H9 (cell line): ENCODE measurements around the gene SOCS6. TPM values are rescaled to one million over a fixed set of nuclear protein-coding genes. Genes with fewer than 3 reads are reported as not detected.
"Not testable (repeated sequence)": the region's sequence is repeated elsewhere in the genome, so short reads cannot be mapped to it uniquely, and the experiment has no call there.

ENCODE experiments used
- DNase-seq: peaks from one replicate; pipeline ENCODE4 v3.0.0-alpha.2; 2017
- H2AFZ ChIP-seq: one replicate; pipeline ENCODE4 v1.6.1; 2013; ENCODE audit warnings: mild to moderate bottlenecking, low read length, control low read depth, moderate library complexity
- H2AK5ac ChIP-seq: 2 replicates; pipeline ENCODE4 v1.6.1; 2013; ENCODE audit warnings: low read length, control low read depth, mixed read lengths; ENCODE audit not compliant: insufficient read length
- H2BK120ac ChIP-seq: one replicate; pipeline ENCODE4 v1.6.1; 2013; ENCODE audit warnings: low read depth, mild to moderate bottlenecking, low read length, control low read depth, inconsistent platforms; ENCODE audit not compliant: poor library complexity, severe bottlenecking
- H2BK12ac ChIP-seq: 2 replicates; pipeline ENCODE4 v1.6.1; 2013; ENCODE audit warnings: low read length, control low read depth, mixed read lengths, low read depth; ENCODE audit not compliant: insufficient read length
- H2BK15ac ChIP-seq: 2 replicates; pipeline ENCODE4 v1.6.1; 2013; ENCODE audit warnings: low read depth, low read length, control low read depth
- H2BK20ac ChIP-seq: one replicate; pipeline ENCODE4 v1.6.1; 2013; ENCODE audit warnings: low read depth, mild to moderate bottlenecking, low read length, control low read depth, inconsistent platforms; ENCODE audit not compliant: poor library complexity, severe bottlenecking
- H2BK5ac ChIP-seq: 2 replicates; pipeline ENCODE4 v1.6.1; 2013; ENCODE audit warnings: low read length, control low read depth, mixed read lengths; ENCODE audit not compliant: insufficient read length
- H3K14ac ChIP-seq: 2 replicates; pipeline ENCODE4 v1.6.1; 2013; ENCODE audit warnings: low read length, control low read depth; ENCODE audit not compliant: insufficient read depth
- H3K18ac ChIP-seq: 2 replicates; pipeline ENCODE4 v1.6.1; 2013; ENCODE audit warnings: low read depth, mild to moderate bottlenecking, mixed read lengths, low read length, control low read depth; ENCODE audit not compliant: insufficient read length
- H3K23ac ChIP-seq: 2 replicates; pipeline ENCODE4 v1.6.1; 2013; ENCODE audit warnings: low read length, control low read depth, mixed read lengths, low read depth; ENCODE audit not compliant: insufficient read length
- H3K23me2 ChIP-seq: 2 replicates; pipeline ENCODE4 v1.6.1; 2013; ENCODE audit warnings: low read depth, mild to moderate bottlenecking, mixed read lengths, low read length, control low read depth; ENCODE audit not compliant: insufficient read length, poor library complexity, severe bottlenecking
- H3K27ac ChIP-seq: 2 replicates; pipeline ENCODE4 v1.5.1; 2013; ENCODE audit warnings: low read length, control low read depth, mixed read lengths, low read depth; ENCODE audit not compliant: insufficient read length
- H3K27me3 ChIP-seq: 2 replicates; pipeline ENCODE4 v1.6.1; 2013; ENCODE audit warnings: low read length, control low read depth, inconsistent platforms; ENCODE audit not compliant: insufficient read depth
- H3K4ac ChIP-seq: 2 replicates; pipeline ENCODE4 v1.6.1; 2013; ENCODE audit warnings: low read depth, mild to moderate bottlenecking, control low read depth, inconsistent platforms, low read length, moderate library complexity
- H3K4me1 ChIP-seq: 2 replicates; pipeline ENCODE4 v1.6.1; 2013; ENCODE audit warnings: low read length, control low read depth, inconsistent platforms; ENCODE audit not compliant: insufficient read depth
- H3K4me2 ChIP-seq: 2 replicates; pipeline ENCODE4 v1.6.1; 2013; ENCODE audit warnings: low read length, control low read depth, mixed read lengths; ENCODE audit not compliant: insufficient read length, insufficient read depth
- H3K56ac ChIP-seq: 2 replicates; pipeline ENCODE4 v1.6.1; 2013; ENCODE audit warnings: low read depth, mild to moderate bottlenecking, mixed read lengths, low read length, control low read depth; ENCODE audit not compliant: insufficient read length
- H3K79me1 ChIP-seq: 2 replicates; pipeline ENCODE4 v1.6.1; 2013; ENCODE audit warnings: low read depth, mild to moderate bottlenecking, moderate library complexity, low read length, control low read depth, inconsistent platforms; ENCODE audit not compliant: insufficient read depth, poor library complexity, severe bottlenecking
- H3K79me2 ChIP-seq: 2 replicates; pipeline ENCODE4 v1.6.1; 2013; ENCODE audit warnings: low read length, control low read depth, inconsistent platforms; ENCODE audit not compliant: insufficient read depth
- H3K9ac ChIP-seq: 2 replicates; pipeline ENCODE4 v1.6.1; 2013; ENCODE audit warnings: low read length, control low read depth, mixed read lengths; ENCODE audit not compliant: insufficient read length; ENCODE audit errors: extremely low read depth
- H3K9me3 ChIP-seq: one replicate; pipeline ENCODE4 v1.6.1; 2013; ENCODE audit warnings: low read depth, low read length, inconsistent platforms; ENCODE audit not compliant: control insufficient read depth
- H3T11ph ChIP-seq: one replicate; pipeline ENCODE4 v1.6.1; 2013; ENCODE audit warnings: mild to moderate bottlenecking, low read length, control low read depth, inconsistent platforms
- H4K20me1 ChIP-seq: one replicate; pipeline ENCODE4 v1.6.1; 2013; ENCODE audit not compliant: control insufficient read depth, insufficient read length, insufficient read depth
- H4K5ac ChIP-seq: 2 replicates; pipeline ENCODE4 v1.6.1; 2013; ENCODE audit warnings: low read depth, mild to moderate bottlenecking, mixed read lengths, low read length, control low read depth; ENCODE audit not compliant: insufficient read length
- H4K8ac ChIP-seq: replicated peaks from 2 replicates; pipeline ENCODE4 v1.6.1; 2013; ENCODE audit warnings: low read length, control low read depth, mixed read lengths, low read depth; ENCODE audit not compliant: insufficient read length
- H4K91ac ChIP-seq: 2 replicates; pipeline ENCODE4 v1.6.1; 2013; ENCODE audit warnings: low read depth, mild to moderate bottlenecking, moderate library complexity, mixed read lengths, low read length, control low read depth; ENCODE audit not compliant: insufficient read length
- H3K27ac Mint-ChIP-seq, 3 experiments: 2 replicates in 2 of 3; 3 replicates in 1 of 3; pipeline ENCODE4 v1.8.0; 2020 to 2021; ENCODE audit warnings: mixed read lengths in 3 of 3, mild to moderate bottlenecking in 1 of 3, moderate library complexity in 1 of 3
- H3K27me3 Mint-ChIP-seq: 2 replicates; pipeline ENCODE4 v1.8.0; 2021; ENCODE audit warnings: low read depth, mild to moderate bottlenecking, moderate library complexity, mixed read lengths
- H3K36me3 Mint-ChIP-seq, 3 experiments: 2 replicates in 2 of 3; 3 replicates in 1 of 3; pipeline ENCODE4 v1.8.0; 2020 to 2021; ENCODE audit warnings: low read depth in 3 of 3, mixed read lengths in 3 of 3; ENCODE audit not compliant: insufficient read depth in 1 of 3
- H3K4me1 Mint-ChIP-seq, 2 experiments: 2 replicates each; pipeline ENCODE4 v1.8.0; 2020; ENCODE audit warnings: mixed read lengths in 2 of 2
- H3K4me3 Mint-ChIP-seq, 2 experiments: 2 replicates in 1 of 2; 3 replicates in 1 of 2; pipeline ENCODE4 v1.8.0; 2020 to 2021; ENCODE audit warnings: mild to moderate bottlenecking in 2 of 2, mixed read lengths in 2 of 2, moderate library complexity in 1 of 2
- H3K9me3 Mint-ChIP-seq, 2 experiments: 2 replicates in 1 of 2; 3 replicates in 1 of 2; pipeline ENCODE4 v1.8.0; 2020; ENCODE audit warnings: mild to moderate bottlenecking in 2 of 2, mixed read lengths in 2 of 2, moderate library complexity in 1 of 2
- CTCF ChIP-seq: fragments of 200-600 bp; sonication (generic); conservative IDR thresholded peaks from 3 replicates; pipeline ENCODE4 v1.8.0; 2021; ENCODE audit warnings: antibody characterized with exemption, mild to moderate bottlenecking
- WGBS: extraction: QIAGEN DNeasy Blood & Tissue Kit; methylation state at CpG from one replicate; pipeline ENCODE4 v1.1.7; 2013; ENCODE audit warnings: missing lambda C conversion rate, low lambda C conversion rate, mixed read lengths; ENCODE audit not compliant: insufficient read length; ENCODE audit errors: extremely low coverage; 5-methylcytosine and 5-hydroxymethylcytosine counted together
- total RNA-seq: library from RNA; stranded (reverse); gene quantifications from 2 replicates; pipeline ENCODE4 v1.2.1, GENCODE V29; 2021

The SOCS6 gene
- total RNA-seq, 1 experiment from 2014 or later: 24.5 TPM

DNA sequence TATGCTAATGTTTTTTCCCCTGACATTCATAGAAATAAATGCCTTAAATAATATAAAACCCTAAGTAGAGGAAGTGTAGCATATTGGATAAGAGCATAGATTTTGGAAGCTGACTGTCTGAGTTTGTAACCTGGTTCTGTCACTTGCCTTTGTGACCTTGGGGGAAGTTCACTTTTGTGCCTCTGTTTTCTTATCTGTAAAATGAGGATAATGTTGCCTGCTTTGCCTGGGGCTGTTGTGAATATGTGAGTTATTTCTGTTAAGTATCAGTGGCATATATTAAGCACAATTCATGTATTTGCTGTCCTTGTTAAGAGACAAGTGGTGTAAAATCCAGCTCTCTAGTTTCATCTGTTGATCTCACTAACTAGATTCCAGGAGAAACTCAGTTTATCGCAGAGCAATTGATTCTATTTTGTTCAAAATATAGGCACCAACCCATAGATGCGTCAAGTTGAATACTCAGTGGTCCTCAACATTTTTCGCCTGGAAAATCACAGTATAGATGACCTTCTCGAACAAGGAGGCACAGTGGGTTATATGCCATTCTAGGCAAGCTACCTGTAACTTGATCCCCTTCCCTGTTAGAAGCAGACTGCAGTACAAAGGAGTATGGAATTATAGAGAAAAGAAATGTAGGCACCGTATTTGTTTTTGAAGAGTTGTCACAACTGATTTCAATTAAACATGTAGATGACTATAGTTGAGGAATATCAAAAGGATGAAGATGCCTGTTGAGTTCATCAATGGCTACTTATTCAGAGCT is 67.0 kb downstream of the SOCS6 start:
- H3K9ac ChIP-seq: no peak overlapping the region
- H3K27me3 Mint-ChIP-seq: no peaks in the 10 kb centered on the region
- H3K18ac ChIP-seq: no peak overlapping the region
- H3K79me1 ChIP-seq: no peaks in the 10 kb centered on the region
- no peak overlapping the region for H4K5ac ChIP-seq
- no peak overlapping the region for H2BK12ac ChIP-seq
- no peak overlapping the region for H2BK15ac ChIP-seq
- no peak overlapping the region for H2BK20ac ChIP-seq
- H3K4me2 ChIP-seq: no peak overlapping the region
- no peak overlapping the region for H4K8ac ChIP-seq
- no peak overlapping the region for H3T11ph ChIP-seq
- H2BK120ac ChIP-seq: no peak overlapping the region
- no peak for TF ChIP-seq CTCF
- peak overlapping the region in 2 of 3 experiments; percentile 59 to 66; a peak in 3 of 7 replicates for H3K27ac Mint-ChIP-seq
- H3K27me3 ChIP-seq: no peaks in the 10 kb centered on the region
- no peaks in the 10 kb centered on the region for H4K20me1 ChIP-seq
- no CpG with 5 or more reads among the region's 5 CpGs for WGBS
- peaks cover 5% of the 10 kb centered on the region in 2 experiments for H3K9me3 Mint-ChIP-seq
- H3K4me3 Mint-ChIP-seq: no peak overlapping the region; a peak in 1 of 5 replicates
- no peak overlapping the region for H3K4ac ChIP-seq
- no peak overlapping the region for H3K14ac ChIP-seq
- H3K23ac ChIP-seq: no peak overlapping the region
- no peak overlapping the region for H3K27ac ChIP-seq
- H3K4me1 Mint-ChIP-seq: peaks cover 27 to 28% of the 10 kb centered on the region in 2 experiments
- H3K9me3 ChIP-seq: no peaks in the 10 kb centered on the region
- no peak overlapping the region for H2AK5ac ChIP-seq
- peaks cover 8 to 18% (median 10%) of the 10 kb centered on the region in 3 experiments for H3K36me3 Mint-ChIP-seq
- H2BK5ac ChIP-seq: no peak overlapping the region
- no peaks in the 10 kb centered on the region for H3K79me2 ChIP-seq
- DNase-seq: no peak
- no peak overlapping the region for H3K56ac ChIP-seq
- H3K23me2 ChIP-seq: no peaks in the 10 kb centered on the region
- H2AFZ ChIP-seq: no peak overlapping the region
- peaks cover 2% of the 10 kb centered on the region; the same call in 1 of the 2 replicates for H3K4me1 ChIP-seq
- no peak overlapping the region for H4K91ac ChIP-seq

DNA sequence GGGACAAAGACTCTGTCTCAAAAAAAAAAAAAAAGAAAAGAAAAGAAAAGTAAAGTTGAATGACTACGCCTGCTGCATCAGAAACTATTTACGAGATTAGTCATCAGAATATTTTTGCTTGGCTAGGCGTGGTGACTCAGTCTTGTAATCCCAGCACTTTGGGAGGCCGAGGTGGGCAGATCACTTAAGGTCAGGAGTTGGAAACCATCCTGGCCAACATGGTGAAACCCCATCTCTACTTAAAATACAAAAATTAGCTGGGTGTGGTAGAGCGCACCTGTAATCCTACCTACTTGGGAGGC is 69.2 kb downstream of the SOCS6 start:
- WGBS: no CpG with 5 or more reads among the region's 5 CpGs
- DNase-seq, H3T11ph ChIP-seq, H4K8ac ChIP-seq, H3K36me3 Mint-ChIP-seq, H3K9me3 Mint-ChIP-seq, H3K27ac ChIP-seq, H3K79me2 ChIP-seq, H2BK120ac ChIP-seq, H2AFZ ChIP-seq, H3K9me3 ChIP-seq, H3K18ac ChIP-seq, H2BK12ac ChIP-seq, H3K4me1 ChIP-seq, H3K14ac ChIP-seq, H2AK5ac ChIP-seq, H3K23ac ChIP-seq, H3K27me3 Mint-ChIP-seq, H4K91ac ChIP-seq, H4K5ac ChIP-seq, H3K79me1 ChIP-seq, H2BK15ac ChIP-seq, H4K20me1 ChIP-seq, H3K56ac ChIP-seq, H2BK20ac ChIP-seq, H3K4me3 Mint-ChIP-seq, H3K27me3 ChIP-seq, H3K9ac ChIP-seq, H3K23me2 ChIP-seq, H3K4ac ChIP-seq, H3K4me2 ChIP-seq, H2BK5ac ChIP-seq: not testable (repeated sequence)
- Mint-ChIP-seq H3K27ac (peak overlapping the region in 1 of 3 experiments; percentile 55; a peak in 1 of 7 replicates), H3K4me1 (peaks cover 21 to 22% of the 10 kb centered on the region in 2 experiments)
